Neural progenitor cell (in vitro differentiated cells): Measurements from ENCODE around the gene RUSC2.

Source experiments
- EZH2 ChIP-seq: fragments of 200-600 bp; sonication (generic); IDR thresholded peaks from 2 replicates; pipeline ENCODE4 v1.6.1; 2017; ENCODE audit warnings: antibody characterized with exemption, mild to moderate bottlenecking, moderate library complexity
- EZH2phosphoT487 ChIP-seq: fragments of 200-600 bp; sonication (generic); IDR thresholded peaks from 2 replicates; pipeline ENCODE4 v1.6.1; 2017; ENCODE audit warnings: antibody characterized with exemption
- TF ChIP-seq, protein P1 (sequence below): fragments of 200-600 bp; sonication (generic); IDR thresholded peaks from 2 replicates; pipeline ENCODE4 v1.5.1; 2017; ENCODE audit warnings: antibody characterized with exemption, mild to moderate bottlenecking

DNA sequence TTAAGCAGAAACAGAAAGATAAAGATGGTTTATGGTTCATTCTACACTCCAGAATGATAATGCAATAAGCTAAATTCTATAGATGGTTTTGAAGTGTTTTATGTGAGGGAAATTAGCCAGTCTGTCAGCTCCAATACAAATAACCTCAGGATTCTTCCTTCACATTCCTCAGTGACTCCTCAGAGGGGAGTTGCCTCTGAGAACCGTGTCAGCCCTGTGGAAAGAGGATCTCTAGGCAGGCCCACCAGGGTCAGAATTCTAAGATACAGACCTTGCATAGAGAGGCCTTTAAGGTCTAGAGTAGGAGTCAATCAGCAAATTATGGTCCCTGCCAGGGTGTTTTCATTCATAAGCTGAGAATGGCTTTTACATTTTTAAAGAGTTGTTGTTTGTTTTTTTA, 26.6 kb downstream of the RUSC2 start:
- TF ChIP-seq, protein P1, sequence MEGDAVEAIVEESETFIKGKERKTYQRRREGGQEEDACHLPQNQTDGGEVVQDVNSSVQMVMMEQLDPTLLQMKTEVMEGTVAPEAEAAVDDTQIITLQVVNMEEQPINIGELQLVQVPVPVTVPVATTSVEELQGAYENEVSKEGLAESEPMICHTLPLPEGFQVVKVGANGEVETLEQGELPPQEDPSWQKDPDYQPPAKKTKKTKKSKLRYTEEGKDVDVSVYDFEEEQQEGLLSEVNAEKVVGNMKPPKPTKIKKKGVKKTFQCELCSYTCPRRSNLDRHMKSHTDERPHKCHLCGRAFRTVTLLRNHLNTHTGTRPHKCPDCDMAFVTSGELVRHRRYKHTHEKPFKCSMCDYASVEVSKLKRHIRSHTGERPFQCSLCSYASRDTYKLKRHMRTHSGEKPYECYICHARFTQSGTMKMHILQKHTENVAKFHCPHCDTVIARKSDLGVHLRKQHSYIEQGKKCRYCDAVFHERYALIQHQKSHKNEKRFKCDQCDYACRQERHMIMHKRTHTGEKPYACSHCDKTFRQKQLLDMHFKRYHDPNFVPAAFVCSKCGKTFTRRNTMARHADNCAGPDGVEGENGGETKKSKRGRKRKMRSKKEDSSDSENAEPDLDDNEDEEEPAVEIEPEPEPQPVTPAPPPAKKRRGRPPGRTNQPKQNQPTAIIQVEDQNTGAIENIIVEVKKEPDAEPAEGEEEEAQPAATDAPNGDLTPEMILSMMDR = no peak
- TF ChIP-seq EZH2 (no peak), EZH2phosphoT487 (no peak)
